NCI-H82 (cell line): ENCODE measurements around the gene SV2C.
"Not testable (repeated sequence)": the region's sequence is repeated elsewhere in the genome, so short reads cannot be mapped to it uniquely, and the experiment has no call there.

Source experiments
- DNase-seq: peaks from one replicate; lab custom pipeline; 2025; lab: John Stamatoyannopoulos, UW

SV2C gene

GRCh38 chr5:76302661-76303060, 219.5 kb downstream of the SV2C start:
- DNase-seq = not testable (repeated sequence)

GRCh38 chr5:76303921-76304320, 220.7 kb downstream of the SV2C start:
- no peak for DNase-seq

DNA sequence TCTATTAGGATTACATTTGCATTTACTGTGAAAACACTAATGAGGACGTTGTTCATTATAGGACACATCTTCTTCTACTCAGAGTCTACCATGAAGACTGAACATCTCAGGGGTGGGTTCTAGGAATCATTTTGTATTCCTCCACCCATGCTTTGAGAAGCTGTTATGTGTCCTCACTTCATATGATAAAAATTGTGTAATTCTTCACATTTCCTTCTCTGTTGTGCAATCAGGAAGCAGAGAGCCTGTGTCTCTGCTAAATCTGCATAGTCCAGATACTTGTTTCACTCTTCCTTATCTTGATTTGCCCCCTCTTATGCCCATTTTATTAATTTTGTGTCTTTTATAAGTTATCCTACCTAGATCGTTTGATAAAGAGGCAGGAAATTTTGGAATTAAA, 222.1 kb downstream of the SV2C start:
- DNase-seq = no peak

DNA sequence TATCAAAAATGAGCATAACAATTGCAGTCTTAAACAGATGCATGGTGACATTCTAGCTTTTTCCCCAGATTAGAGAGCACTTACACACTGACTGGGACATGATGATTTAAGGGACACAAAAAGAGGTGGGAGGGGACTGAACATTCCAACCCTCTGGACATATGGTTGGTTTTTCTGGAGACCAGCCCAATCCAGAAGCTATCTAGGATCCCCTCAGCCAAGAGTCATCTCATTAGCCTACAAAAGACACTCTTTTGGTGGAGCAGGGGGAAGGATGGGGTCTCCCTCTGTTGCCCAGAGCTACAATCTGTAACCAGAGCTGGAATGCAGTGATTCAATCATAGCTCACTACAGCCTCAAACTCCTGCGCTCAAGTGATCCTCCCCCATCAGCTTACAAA, 222.6 kb downstream of the SV2C start:
- DNase-seq = no peak

DNA sequence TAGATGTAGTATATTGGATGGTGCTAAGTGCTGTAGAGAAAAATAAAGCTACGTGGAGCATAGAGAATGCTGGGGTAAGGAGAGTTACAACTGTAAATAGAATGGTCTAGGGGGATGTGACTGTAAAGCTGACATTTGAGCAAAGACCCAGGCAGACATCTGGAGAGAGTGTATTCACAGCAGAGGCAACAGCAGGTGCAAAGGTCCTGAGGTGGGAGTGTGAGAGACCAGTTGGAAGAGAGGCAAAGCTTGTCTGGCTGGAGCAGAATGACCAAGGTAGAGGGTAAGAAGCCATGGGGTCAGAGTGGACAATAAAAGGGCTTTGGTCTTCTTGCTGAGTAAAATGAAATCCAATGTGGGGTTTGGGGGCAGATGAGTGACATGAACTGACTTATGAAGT, 227.0 kb downstream of the SV2C start:
- DNase-seq = no peak

DNA sequence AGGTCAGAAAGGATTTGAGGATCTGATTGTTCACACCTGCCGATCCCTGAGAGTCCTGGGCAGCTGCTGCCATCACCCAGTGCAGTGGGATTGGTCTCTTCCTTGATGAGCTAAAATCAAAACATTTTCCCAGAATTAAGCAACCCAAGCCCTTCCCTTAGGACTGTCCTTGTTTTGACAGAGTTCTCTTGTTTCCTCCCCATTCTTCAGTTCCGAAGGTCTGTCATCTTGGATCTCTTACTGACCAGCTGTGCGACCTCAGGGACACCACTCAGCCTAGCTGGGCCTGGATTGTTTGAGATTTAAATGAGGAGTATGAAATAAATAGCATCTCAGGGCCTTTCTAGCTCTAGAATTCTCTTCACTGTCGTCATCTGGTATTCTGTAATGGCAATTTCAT, 229.6 kb downstream of the SV2C start:
- no peak for DNase-seq

GRCh38 chr5:76314643-76315042, 231.5 kb downstream of the SV2C start:
- no peak for DNase-seq

DNA sequence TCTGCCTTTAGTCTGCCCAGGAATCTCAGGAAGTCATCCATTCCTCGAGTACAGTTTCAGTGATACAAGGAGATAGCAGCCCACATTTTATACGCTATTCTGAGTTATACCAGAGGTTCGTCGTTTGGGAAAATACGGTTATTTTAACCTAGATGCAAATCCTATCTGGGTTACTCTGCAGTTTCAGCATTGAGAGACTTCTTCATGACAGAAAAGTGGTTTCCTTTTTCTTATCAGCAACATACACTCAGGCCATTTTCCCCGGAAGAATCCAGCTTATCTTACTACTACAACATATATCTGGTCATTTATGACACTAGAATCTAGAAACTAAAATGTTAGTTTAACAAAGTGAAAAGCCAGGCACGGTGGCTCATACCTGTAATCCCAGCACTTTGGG, 236.5 kb downstream of the SV2C start:
- no peak for DNase-seq

- not testable (repeated sequence) for DNase-seq
These were observed 240.3 kb downstream of the SV2C start for GRCh38 chr5:76323494-76323893.

- no peak for DNase-seq
These were observed 242.1 kb downstream of the SV2C start for GRCh38 chr5:76325326-76325725.

GRCh38 chr5:76325876-76326491, 242.8 kb downstream of the SV2C start:
- DNase-seq = no peak

DNA sequence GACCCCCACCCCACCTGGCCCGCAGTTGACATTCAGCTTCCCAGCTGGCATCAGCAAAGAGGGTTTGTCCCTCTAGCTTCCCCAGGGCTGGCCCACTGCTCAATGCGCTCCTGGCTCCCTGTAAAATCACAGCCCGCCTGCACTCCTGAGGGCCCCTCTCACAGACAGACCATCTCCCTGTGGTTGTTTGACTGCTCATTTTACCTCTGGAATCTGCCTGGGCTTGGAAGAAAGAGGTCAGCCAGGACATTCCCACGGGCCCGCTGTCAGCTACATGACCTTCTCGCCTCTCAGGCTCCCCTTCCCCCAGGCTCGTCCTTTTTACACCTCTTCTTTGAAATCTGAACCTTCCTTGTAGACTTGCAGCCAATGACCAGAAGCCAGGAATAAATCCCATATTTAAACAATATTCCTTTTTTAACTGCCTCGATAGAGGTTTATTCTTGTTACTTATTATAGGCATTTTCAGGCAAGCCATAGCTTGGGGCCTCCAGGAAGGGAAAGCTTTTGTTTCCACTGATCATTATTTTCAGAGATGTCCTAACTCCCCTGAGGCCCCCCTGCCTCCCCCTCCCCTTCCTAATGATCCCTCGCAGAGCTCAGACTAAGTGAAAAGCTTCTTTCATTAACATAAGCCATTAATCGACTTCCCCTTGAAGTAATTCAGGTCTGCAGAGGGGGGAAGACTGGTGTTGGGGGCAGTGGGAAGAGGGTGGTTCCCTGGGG, 243.6 kb downstream of the SV2C start:
- DNase-seq = peak; percentile 90

DNA sequence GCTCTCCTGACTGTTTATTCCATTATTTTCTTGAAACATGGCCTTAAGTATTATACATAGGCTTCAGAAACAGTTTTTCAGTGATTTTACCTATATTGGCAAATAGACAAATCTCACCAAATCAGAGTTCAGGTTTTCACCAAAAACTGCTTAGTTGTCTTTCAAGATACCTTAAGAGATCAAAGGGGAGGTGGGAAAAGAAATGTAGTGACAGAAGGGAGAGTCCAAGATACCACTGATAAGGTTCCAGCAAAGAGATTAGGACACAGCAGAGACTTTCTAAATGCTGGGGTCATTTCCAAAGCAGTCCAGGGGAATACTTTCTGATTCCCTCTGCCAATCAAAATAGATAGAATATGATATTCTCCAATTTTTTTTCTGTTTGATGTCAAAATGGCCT, 246.2 kb downstream of the SV2C start:
- peak; percentile 47 for DNase-seq

DNA sequence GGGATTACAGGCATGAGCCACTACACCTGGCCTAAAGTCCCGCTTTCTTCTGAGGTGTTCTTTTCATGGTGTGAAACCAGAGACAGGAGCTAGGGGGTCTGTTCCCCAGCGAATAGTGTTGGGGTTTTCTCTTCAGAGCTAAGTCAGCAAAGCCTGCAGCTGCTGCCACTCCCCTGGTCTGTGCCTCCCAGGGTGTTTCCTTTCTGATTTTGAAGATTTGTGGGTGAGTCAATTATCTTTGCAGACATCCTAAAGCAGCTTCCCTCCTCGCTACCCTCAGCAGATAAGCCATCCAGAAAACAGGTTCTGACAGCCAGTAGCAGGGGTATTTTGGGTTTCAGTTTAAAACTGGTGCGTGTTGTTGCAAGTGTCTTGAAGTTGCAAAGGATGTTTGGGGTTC, 247.9 kb downstream of the SV2C start:
- DNase-seq = no peak

DNA sequence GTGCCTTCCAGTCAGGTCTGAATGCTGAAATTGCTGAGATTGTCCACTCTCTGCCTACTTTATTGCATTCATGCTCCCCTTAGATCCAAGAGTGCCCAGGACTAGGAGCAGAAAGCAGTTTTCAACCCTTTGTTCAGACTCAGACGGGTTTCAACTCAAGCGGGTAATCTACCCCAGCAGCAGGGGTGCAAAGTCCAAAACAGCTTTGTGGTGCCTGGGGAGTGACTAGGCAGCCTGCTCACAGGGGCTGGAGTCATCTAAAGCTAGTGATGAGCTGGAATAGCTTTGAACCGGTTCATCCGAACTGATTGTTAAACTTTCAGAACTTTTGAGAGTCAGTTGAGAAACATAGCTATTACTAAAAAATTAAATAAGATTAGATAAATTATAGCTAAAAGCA, 248.9 kb downstream of the SV2C start:
- no peak for DNase-seq

DNA sequence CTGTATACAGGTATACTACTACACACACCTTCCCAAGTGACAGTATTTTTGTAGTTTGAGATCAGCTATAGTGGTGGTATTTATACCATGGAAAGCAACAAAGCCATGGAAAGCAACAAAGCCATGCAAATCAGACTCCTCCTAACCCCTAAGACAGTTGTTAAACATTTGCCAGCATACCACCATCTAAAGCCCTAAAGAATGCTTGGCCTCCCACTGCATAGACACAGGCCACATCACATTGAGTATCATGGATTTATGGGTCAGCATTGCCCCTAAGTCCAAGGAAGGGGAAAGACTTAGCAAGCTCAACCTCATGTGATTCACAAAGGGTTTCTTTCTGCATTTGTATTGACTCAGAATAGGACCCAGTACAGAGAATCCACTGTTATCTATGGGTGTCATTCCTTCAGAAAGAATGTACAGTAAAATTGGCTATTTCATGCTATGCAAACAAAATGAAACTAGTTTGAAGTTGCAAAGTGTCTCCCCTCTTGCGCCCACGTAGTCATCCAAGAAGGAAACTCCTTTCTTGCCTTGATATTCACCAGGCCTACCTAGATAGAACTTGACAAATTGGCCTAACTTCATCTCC, 249.5 kb downstream of the SV2C start:
- no peak for DNase-seq

- no peak for DNase-seq
These were observed 250.4 kb downstream of the SV2C start for GRCh38 chr5:76333571-76333970.

DNA sequence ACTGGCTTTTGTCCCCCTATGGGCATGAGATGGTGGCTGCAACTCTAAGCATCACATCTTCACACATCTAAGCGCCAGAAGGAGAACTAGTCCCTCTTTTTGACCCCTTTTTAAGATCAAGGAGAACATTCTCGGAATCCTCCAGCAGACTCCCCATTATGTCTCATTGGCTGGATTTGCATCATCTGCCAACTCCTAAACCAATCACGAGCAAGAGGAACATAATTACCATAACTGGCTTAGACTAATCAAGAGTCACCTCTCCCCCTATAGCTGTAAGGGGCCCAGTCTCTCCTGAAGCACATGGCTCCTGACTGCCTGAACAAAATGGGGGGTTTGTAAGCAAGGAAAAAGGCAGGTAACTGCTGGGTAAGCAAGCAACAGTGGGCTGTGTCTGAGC, 251.4 kb downstream of the SV2C start:
- DNase-seq = peak; percentile 56

GRCh38 chr5:76335451-76335850, 252.3 kb downstream of the SV2C start:
- not testable (repeated sequence) for DNase-seq

GRCh38 chr5:76336253-76336809, 253.1 kb downstream of the SV2C start:
- DNase-seq = not testable (repeated sequence)

- DNase-seq = peak; percentile 74
These were observed 254.8 kb downstream of the SV2C start for GRCh38 chr5:76337953-76338451.

- DNase-seq = no peak
These were observed 256.7 kb downstream of the SV2C start for GRCh38 chr5:76339919-76340318.
